IPS-18c (cell line): ENCODE data around the gene TOP2A.
"Not testable (repeated sequence)": the region's sequence is repeated elsewhere in the genome, so short reads cannot be mapped to it uniquely, and the experiment has no call there.

Source experiments
- H3K4me3 ChIP-seq: 2 replicates; pipeline ENCODE4 v1.7.0; 2013; ENCODE audit warnings: low read depth, mild to moderate bottlenecking, low read length, moderate library complexity; ENCODE audit not compliant: insufficient read depth
- H3K9me3 ChIP-seq: one replicate; pipeline ENCODE4 v1.6.1; 2013; ENCODE audit warnings: mild to moderate bottlenecking, low read length, moderate library complexity; ENCODE audit not compliant: control insufficient read depth, insufficient read depth

The TOP2A gene

DNA sequence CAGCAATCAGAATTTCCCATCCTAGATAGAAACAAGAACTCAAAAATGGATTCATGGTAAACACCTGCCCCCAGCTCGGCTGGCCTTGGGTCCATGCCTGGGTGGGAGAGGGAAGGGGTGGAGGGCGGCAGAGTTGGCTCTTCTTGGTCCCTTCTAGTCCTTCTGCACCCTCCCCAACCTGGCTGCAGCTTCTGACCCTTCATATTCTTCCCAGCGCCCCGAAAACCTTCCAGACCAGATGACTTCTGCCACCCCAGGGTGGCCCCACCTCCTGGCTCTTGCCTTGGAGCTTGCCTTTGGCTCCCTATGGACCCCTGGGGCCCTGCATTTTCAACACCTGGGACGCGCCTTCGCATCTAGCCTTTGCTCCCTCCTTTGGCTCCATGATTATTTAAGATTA, 47.8 kb downstream of the TOP2A start:
- Histone ChIP-seq H3K9me3 (peaks cover 2% of the 10 kb centered on the region), H3K4me3 (no peak overlapping the region)

DNA sequence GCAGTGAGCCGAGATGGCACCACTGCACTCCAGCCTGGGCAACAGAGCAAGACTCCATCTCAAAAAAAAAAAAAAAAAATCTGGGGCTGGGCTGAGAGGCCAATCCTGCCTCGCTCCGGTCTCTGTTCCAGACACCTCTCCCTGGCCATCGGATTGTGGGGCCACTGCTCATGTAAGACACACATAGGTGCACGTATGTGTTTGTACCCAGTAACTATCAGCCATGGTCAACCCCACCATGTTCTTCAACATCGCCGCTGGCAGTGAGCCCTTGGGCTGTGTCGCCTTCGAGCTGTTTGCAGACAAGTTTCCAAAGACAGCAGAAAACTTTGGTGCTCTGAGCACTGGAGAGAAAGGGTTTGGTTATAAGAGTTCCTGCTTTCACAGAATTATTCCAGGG, 50.0 kb downstream of the TOP2A start:
- not testable (repeated sequence) for H3K9me3 ChIP-seq, H3K4me3 ChIP-seq

DNA sequence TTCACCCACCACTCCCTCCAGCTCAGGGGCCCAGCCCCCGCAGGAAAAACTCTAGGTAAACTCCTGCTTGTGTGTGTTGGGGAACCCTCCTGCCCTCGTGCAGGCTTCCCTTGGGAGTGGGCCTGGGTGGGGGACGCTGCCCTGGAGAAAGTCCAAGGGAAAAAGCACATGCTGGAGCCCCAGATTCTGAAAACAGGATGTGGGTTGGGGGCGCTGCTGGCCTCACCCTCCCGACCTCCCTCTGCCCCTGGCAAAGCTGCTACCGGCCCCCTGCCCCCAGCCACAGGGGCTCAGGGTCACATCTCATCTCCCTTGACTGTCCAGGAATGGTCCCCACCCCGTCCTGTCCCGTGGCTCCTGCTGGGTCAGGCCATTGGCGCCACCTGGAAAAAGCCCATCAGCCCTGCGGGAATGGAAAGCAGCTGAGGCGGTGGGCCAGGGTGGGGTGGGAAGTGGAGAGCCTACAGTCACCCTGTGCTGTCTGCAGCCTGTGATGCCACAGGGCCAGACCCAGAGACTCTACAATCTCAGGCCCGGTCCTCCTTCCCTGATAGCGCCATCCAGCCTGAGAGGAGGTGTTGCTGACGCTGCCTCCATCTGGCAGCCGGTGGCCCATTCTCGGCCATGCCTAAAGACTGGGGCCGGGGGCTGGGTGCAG, 50.7 kb downstream of the TOP2A start:
- peaks cover 8% of the 10 kb centered on the region for H3K9me3 ChIP-seq
- no peak overlapping the region for H3K4me3 ChIP-seq

DNA sequence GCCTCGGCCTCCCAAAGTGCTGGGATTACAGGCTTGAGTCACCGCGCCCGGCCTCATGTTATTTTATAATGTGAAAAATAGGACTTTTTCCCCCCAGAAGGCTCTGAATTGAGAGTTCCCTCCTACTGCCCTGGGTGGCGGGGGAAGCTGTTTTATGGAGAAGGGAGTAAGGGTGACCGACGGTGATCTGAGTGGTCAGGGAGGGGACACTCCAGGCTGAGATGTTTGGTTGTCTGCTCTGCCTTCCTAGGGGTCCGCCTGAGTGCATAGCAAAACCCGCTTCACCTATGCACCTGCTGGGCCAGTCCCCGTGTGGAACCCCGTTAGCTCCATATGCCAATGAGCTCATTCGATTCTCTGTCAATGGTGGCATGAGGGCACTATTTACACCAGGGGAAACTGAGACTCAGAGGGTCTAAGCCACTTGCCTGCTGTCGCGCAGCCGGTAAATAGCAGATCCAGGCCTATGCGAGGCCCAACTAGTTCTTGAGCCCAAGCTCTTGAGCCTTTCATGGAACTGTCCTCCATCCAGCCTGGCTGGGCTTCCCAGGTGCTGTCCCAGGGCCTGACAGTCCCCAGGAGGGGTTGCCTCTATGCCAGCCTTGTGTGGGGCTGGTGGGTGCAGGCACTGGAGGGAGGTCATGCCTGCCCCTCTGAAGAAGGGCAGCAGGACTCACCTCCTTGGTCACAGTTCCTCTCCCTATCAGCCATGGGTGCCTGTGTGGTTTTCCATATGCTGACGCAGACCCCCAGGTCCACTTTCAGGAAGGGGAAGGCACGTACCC, 51.4 kb downstream of the TOP2A start:
- peaks cover 8% of the 10 kb centered on the region for H3K9me3 ChIP-seq

DNA sequence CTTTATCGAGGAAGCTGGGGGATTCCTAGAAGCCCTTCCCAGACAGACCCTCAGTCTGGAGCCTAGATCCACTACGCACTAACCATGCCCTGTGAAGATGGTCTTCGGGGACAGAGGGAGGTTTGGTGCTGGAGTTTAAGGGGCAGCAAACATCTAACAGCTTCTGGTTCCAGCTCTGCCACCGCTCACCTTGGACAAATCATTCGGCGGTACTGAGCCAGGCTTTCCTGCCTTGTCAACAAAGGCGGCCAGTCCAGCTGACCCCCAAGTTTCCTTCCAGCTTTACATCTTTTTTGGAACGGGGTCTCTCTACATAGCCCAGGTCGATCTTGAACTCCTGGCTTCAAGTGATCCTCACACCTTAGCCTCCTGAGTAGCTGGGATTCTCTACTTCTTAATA, 52.8 kb downstream of the TOP2A start:
- Histone ChIP-seq H3K4me3 (no peak overlapping the region), H3K9me3 (peaks cover 6% of the 10 kb centered on the region)

More for the DNA sequence above, 51.4 kb downstream of the TOP2A start:
- H3K4me3 ChIP-seq = no peak overlapping the region

DNA sequence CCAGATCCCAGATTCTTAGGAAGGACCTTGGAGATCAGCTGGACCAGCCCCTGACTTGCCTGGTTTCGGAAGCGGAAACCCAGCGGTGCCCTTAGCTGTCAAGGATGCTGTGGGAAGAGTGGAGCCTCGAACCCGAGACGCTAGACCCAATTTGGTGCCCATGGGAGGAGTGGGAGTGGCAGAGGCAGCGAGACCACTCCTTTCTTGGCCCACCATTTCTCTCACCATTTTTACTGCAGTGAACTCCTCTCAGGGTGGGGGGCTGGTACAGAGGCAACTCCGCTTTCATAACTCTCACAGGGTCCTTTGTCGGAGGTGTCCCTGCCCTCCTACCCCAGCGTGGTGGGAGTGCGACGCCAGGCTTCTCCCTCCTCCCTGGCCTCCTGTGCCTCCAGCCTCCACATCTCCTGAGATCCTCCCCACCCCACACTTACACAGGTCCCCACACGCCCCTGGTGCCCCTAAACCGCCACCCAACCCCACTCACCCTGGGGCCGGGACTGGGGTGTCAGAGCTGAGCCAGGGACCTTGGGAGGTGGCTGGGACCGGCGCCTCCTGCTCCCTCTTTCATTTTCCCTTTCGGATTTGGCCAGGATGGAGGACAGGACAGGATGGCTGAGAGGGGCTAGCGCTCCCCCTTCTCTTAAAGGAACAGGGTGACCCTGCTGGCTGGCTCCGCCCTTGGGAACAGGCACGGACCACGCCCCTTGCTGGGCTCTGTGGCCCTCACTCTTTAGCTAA, 53.4 kb downstream of the TOP2A start, which contains the start of gene GJD3:
Gene GJD3, minus strand, starts transcription at position 617 of the 741 bp plus-strand sequence. CDS start 922 bp downstream, outside the sequence.
- H3K9me3 ChIP-seq = peaks cover 6% of the 10 kb centered on the region
- H3K4me3 ChIP-seq = peak within 1 kb of the TSS; percentile 47

DNA sequence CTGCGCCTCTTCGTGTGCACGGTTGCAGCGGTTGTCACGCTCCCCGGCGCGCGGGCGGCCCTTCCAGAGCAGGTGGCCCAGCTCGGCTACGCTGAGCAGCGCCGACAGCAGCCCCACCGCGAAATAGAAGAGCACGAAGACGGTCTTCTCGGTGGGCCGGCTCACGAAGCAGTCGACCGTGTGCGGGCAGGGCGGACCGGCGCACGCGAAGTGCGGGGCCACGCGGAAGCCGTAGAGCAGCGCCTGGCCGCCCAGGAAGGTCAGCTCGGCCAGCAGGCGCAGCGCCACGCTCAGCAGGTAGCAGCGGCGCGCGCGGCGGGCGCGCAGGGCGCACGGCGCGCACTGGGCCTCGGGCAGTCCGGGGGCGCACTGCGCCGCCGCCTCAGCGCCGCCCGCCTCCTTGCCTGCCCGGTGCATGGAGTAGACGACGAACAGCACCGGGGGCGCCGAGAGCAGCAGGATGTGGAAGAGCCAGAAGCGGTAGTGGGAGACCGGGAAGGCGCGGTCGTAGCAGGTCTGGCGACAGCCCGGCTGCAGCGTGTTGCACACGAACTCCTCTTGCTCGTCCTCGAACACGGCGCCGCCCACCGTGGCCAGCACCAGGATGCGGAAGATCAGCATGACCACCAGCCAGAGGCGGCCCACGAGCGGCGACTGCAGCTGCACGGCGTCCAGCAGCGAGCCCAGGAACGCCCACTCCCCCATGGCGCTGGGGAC, 54.4 kb downstream of the TOP2A start:
- peak overlapping the region; percentile 47 for H3K4me3 ChIP-seq
- peaks cover 6% of the 10 kb centered on the region for H3K9me3 ChIP-seq

DNA sequence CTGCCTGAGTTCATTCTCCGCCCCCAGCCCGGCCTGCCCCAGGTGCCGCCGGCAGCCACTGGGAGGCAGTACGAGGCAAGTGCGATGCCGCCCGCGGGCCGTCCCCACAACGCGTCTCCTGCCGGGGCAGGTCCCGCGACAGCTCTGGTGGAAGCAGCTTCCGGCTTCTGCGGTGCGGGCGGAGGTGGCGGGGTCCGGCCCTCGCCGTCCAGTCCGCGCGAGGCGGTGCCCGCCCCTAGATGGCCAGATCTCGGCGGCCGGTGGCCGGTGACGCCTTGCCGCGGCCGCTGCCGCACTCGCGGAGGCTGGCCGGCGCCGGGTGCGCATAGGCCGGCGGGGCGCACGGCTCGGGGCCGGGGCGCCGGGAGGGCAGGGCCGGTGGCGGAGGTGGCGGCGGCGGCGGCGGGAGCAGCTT, 55.0 kb downstream of the TOP2A start:
- Histone ChIP-seq H3K4me3 (peak overlapping the region; percentile 47), H3K9me3 (peaks cover 6% of the 10 kb centered on the region)

DNA sequence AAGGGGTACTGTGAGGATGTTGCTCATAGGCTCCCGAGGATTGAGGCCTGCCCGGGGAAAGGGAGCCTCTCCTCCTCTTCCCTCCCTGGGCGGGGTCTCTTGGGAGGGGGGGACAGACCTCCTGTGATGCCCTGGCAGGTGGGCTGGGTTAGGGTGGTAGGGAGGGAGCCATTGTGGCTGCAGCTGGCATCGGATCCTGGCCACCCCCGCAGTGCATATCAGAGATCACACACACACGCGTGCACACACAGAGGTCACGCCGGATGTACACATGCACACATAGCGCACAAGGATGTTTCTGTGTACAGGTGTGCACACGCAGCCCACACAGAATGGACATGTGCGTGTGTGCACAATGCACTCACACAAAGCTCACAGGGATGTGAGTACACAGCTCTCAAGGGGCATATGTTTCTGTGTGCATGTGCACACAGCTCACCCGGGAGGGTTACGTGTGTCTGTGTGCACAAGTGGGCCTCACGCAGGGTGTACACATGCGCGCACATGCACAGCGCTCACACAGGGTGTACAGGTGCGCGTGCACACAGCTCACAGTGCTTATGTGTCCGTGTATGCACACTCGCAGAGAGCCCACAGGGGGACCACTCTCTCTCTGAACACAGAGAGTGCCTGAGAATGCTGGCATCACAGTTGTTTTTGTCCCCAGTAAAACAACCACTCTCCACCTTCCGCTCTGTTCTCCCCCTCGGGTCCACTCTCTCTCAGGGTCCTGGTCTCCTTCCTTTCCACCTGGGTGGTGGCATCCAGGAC, 55.6 kb downstream of the TOP2A start:
- peaks cover 6% of the 10 kb centered on the region for H3K9me3 ChIP-seq

DNA sequence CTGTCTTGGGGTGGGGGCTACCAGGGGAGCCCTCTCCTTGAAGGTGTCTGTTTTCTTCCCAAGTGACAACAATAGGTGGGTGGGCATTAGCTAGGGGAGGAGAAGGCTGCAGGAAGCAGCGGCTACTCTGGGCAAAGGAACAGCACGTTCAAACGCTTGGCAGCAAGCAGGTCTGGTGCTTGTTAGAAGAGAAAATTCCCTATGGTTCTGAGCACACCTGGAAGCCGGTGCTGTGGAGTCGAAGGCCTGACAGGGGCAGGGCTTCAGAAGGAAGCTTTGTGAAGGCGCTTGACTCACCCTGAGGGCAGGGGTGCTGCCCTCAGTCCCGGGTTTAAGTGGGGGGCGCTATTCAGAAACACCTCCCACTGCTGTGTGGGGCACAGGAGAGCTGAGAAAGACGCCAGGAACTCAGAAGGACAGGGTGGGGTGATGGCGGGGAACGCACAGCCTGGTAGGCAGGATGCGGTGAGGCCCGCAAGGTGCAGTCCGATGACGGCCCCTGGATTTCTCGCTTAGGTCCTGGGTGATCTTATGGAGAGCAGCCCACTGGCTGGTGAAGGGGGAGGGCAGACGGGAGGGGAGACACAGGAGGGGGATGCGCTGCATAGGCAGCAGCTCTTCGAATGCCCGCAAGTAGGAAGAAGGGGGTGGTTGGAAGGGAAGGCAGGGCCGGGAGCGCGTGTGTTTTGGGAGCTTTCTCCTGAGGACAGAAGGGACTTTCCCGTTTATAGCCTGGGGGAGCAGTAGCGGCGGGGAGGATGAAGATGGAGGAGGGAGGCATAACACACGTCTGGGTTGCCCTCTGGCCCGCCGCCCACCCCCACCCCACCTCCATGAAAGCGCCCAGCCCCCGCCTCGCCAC, 56.4 kb downstream of the TOP2A start:
- H3K4me3 ChIP-seq = peak overlapping the region; percentile 30; the same call in 1 of the 2 replicates
- peaks cover 6% of the 10 kb centered on the region for H3K9me3 ChIP-seq

More for the DNA sequence above, 55.6 kb downstream of the TOP2A start:
- H3K4me3 ChIP-seq = peak overlapping the region; percentile 47

DNA sequence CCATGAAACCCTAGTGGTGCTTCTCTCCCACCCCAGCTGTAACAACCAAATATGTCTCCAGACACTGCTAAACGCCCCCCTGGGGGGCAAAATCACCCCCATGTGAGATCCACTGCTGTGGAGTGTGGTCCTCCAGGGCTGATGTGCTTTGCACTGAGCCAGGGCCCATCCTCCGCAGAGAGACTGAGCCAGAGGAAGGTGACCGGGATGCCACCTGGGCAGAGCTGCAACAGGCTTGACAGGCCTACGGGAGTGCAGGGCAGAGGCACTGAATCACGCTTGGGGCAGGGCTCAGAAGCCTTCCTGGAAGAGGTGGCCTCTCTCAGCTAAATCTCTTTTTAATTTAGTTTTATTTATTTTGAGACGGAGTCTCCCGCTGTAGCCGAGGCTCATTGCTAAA, 57.6 kb downstream of the TOP2A start:
- Histone ChIP-seq H3K9me3 (peaks cover 6% of the 10 kb centered on the region), H3K4me3 (no peak overlapping the region)

DNA sequence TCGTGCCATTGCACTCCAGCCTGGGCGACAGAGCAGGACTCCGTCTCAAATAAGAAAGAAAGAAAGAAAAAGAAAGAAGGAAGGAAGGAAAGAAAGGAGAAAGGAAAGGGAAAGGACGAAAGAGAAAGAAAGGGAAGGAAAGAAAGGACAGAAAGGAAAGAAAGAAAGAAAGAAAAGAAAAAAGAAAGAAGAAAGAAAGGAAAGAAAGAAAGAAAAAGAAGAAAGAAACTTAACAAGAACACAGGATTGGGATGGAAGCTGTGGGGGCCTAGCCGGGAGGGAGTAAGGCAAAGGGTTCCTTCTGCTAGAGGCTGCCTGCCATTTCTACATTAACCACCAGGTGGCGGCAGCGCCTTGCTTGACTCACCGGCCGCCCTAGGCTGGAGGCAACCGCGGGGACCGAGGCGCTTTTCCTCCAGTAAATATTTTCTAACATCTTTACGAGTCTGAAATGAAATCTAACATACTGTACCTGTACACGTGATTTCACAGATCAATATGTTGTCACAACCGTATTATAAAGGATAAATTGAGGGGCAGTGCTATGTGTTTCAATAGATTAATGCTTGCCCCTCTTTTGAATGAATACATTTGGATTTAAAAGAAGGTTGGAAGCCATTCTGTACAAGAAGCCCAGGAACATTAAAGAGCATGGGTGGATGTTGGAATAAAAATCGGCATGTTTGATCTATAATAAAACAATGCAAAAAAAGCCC, 59.2 kb downstream of the TOP2A start:
- H3K4me3 ChIP-seq = no peak overlapping the region
- H3K9me3 ChIP-seq = peaks cover 3% of the 10 kb centered on the region

DNA sequence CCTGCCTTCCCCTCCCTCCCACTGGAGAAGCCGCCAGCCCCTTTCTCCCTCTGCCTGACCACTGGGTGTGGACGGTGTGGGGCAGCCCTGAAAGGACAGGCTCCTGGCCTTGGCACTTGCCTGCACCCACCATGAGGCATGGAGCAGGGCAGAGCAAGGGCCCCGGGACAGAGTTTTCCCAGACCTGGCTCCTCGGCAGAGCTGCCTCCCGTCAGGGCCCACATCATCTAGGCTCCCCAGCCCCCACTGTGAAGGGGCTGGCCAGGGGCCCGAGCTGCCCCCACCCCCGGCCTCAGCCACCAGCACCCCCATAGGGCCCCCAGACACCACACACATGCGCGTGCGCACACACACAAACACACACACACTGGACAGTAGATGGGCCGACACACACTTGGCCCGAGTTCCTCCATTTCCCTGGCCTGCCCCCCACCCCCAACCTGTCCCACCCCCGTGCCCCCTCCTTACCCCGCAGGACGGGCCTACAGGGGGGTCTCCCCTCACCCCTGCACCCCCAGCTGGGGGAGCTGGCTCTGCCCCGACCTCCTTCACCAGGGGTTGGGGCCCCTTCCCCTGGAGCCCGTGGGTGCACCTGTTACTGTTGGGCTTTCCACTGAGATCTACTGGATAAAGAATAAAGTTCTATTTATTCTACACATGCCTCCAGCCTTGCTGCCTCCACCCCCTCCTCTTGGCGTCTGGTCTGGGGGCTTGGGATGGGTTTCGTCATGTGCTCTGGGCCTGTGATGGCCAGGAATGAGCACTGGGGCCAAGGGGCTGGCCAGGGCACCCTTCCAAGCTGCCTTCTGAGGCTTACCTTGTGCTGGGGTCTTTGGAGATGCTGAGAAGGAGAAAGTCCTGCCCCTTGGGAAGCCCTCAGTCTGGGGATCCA, 60.5 kb downstream of the TOP2A start:
- Histone ChIP-seq H3K9me3 (no peaks in the 10 kb centered on the region), H3K4me3 (no peak overlapping the region)
